H9 (cell line): ENCODE data around the gene NKD2. TPM values are rescaled to one million over a fixed set of nuclear protein-coding genes. Genes with fewer than 3 reads are reported as not detected.

Experiments used
- DNase-seq: peaks from one replicate; pipeline ENCODE4 v3.0.0-alpha.2; 2017
- H2AFZ ChIP-seq: one replicate; pipeline ENCODE4 v1.6.1; 2013; ENCODE audit warnings: mild to moderate bottlenecking, low read length, control low read depth, moderate library complexity
- H2AK5ac ChIP-seq: 2 replicates; pipeline ENCODE4 v1.6.1; 2013; ENCODE audit warnings: low read length, control low read depth, mixed read lengths; ENCODE audit not compliant: insufficient read length
- H2BK120ac ChIP-seq: one replicate; pipeline ENCODE4 v1.6.1; 2013; ENCODE audit warnings: low read depth, mild to moderate bottlenecking, low read length, control low read depth, inconsistent platforms; ENCODE audit not compliant: poor library complexity, severe bottlenecking
- H2BK12ac ChIP-seq: 2 replicates; pipeline ENCODE4 v1.6.1; 2013; ENCODE audit warnings: low read length, control low read depth, mixed read lengths, low read depth; ENCODE audit not compliant: insufficient read length
- H2BK15ac ChIP-seq: 2 replicates; pipeline ENCODE4 v1.6.1; 2013; ENCODE audit warnings: low read depth, low read length, control low read depth
- H2BK20ac ChIP-seq: one replicate; pipeline ENCODE4 v1.6.1; 2013; ENCODE audit warnings: low read depth, mild to moderate bottlenecking, low read length, control low read depth, inconsistent platforms; ENCODE audit not compliant: poor library complexity, severe bottlenecking
- H2BK5ac ChIP-seq: 2 replicates; pipeline ENCODE4 v1.6.1; 2013; ENCODE audit warnings: low read length, control low read depth, mixed read lengths; ENCODE audit not compliant: insufficient read length
- H3K14ac ChIP-seq: 2 replicates; pipeline ENCODE4 v1.6.1; 2013; ENCODE audit warnings: low read length, control low read depth; ENCODE audit not compliant: insufficient read depth
- H3K18ac ChIP-seq: 2 replicates; pipeline ENCODE4 v1.6.1; 2013; ENCODE audit warnings: low read depth, mild to moderate bottlenecking, mixed read lengths, low read length, control low read depth; ENCODE audit not compliant: insufficient read length
- H3K23ac ChIP-seq: 2 replicates; pipeline ENCODE4 v1.6.1; 2013; ENCODE audit warnings: low read length, control low read depth, mixed read lengths, low read depth; ENCODE audit not compliant: insufficient read length
- H3K23me2 ChIP-seq: 2 replicates; pipeline ENCODE4 v1.6.1; 2013; ENCODE audit warnings: low read depth, mild to moderate bottlenecking, mixed read lengths, low read length, control low read depth; ENCODE audit not compliant: insufficient read length, poor library complexity, severe bottlenecking
- H3K27ac ChIP-seq: 2 replicates; pipeline ENCODE4 v1.5.1; 2013; ENCODE audit warnings: low read length, control low read depth, mixed read lengths, low read depth; ENCODE audit not compliant: insufficient read length
- H3K27me3 ChIP-seq: 2 replicates; pipeline ENCODE4 v1.6.1; 2013; ENCODE audit warnings: low read length, control low read depth, inconsistent platforms; ENCODE audit not compliant: insufficient read depth
- H3K4ac ChIP-seq: 2 replicates; pipeline ENCODE4 v1.6.1; 2013; ENCODE audit warnings: low read depth, mild to moderate bottlenecking, control low read depth, inconsistent platforms, low read length, moderate library complexity
- H3K4me1 ChIP-seq: 2 replicates; pipeline ENCODE4 v1.6.1; 2013; ENCODE audit warnings: low read length, control low read depth, inconsistent platforms; ENCODE audit not compliant: insufficient read depth
- H3K4me2 ChIP-seq: 2 replicates; pipeline ENCODE4 v1.6.1; 2013; ENCODE audit warnings: low read length, control low read depth, mixed read lengths; ENCODE audit not compliant: insufficient read length, insufficient read depth
- H3K56ac ChIP-seq: 2 replicates; pipeline ENCODE4 v1.6.1; 2013; ENCODE audit warnings: low read depth, mild to moderate bottlenecking, mixed read lengths, low read length, control low read depth; ENCODE audit not compliant: insufficient read length
- H3K79me1 ChIP-seq: 2 replicates; pipeline ENCODE4 v1.6.1; 2013; ENCODE audit warnings: low read depth, mild to moderate bottlenecking, moderate library complexity, low read length, control low read depth, inconsistent platforms; ENCODE audit not compliant: insufficient read depth, poor library complexity, severe bottlenecking
- H3K79me2 ChIP-seq: 2 replicates; pipeline ENCODE4 v1.6.1; 2013; ENCODE audit warnings: low read length, control low read depth, inconsistent platforms; ENCODE audit not compliant: insufficient read depth
- H3K9ac ChIP-seq: 2 replicates; pipeline ENCODE4 v1.6.1; 2013; ENCODE audit warnings: low read length, control low read depth, mixed read lengths; ENCODE audit not compliant: insufficient read length; ENCODE audit errors: extremely low read depth
- H3K9me3 ChIP-seq: one replicate; pipeline ENCODE4 v1.6.1; 2013; ENCODE audit warnings: low read depth, low read length, inconsistent platforms; ENCODE audit not compliant: control insufficient read depth
- H3T11ph ChIP-seq: one replicate; pipeline ENCODE4 v1.6.1; 2013; ENCODE audit warnings: mild to moderate bottlenecking, low read length, control low read depth, inconsistent platforms
- H4K20me1 ChIP-seq: one replicate; pipeline ENCODE4 v1.6.1; 2013; ENCODE audit not compliant: control insufficient read depth, insufficient read length, insufficient read depth
- H4K5ac ChIP-seq: 2 replicates; pipeline ENCODE4 v1.6.1; 2013; ENCODE audit warnings: low read depth, mild to moderate bottlenecking, mixed read lengths, low read length, control low read depth; ENCODE audit not compliant: insufficient read length
- H4K8ac ChIP-seq: replicated peaks from 2 replicates; pipeline ENCODE4 v1.6.1; 2013; ENCODE audit warnings: low read length, control low read depth, mixed read lengths, low read depth; ENCODE audit not compliant: insufficient read length
- H4K91ac ChIP-seq: 2 replicates; pipeline ENCODE4 v1.6.1; 2013; ENCODE audit warnings: low read depth, mild to moderate bottlenecking, moderate library complexity, mixed read lengths, low read length, control low read depth; ENCODE audit not compliant: insufficient read length
- H3K27ac Mint-ChIP-seq, 3 experiments: 2 replicates in 2 of 3; 3 replicates in 1 of 3; pipeline ENCODE4 v1.8.0; 2020 to 2021; ENCODE audit warnings: mixed read lengths in 3 of 3, mild to moderate bottlenecking in 1 of 3, moderate library complexity in 1 of 3
- H3K27me3 Mint-ChIP-seq: 2 replicates; pipeline ENCODE4 v1.8.0; 2021; ENCODE audit warnings: low read depth, mild to moderate bottlenecking, moderate library complexity, mixed read lengths
- H3K36me3 Mint-ChIP-seq, 3 experiments: 2 replicates in 2 of 3; 3 replicates in 1 of 3; pipeline ENCODE4 v1.8.0; 2020 to 2021; ENCODE audit warnings: low read depth in 3 of 3, mixed read lengths in 3 of 3; ENCODE audit not compliant: insufficient read depth in 1 of 3
- H3K4me1 Mint-ChIP-seq, 2 experiments: 2 replicates each; pipeline ENCODE4 v1.8.0; 2020; ENCODE audit warnings: mixed read lengths in 2 of 2
- H3K4me3 Mint-ChIP-seq, 2 experiments: 2 replicates in 1 of 2; 3 replicates in 1 of 2; pipeline ENCODE4 v1.8.0; 2020 to 2021; ENCODE audit warnings: mild to moderate bottlenecking in 2 of 2, mixed read lengths in 2 of 2, moderate library complexity in 1 of 2
- H3K9me3 Mint-ChIP-seq, 2 experiments: 2 replicates in 1 of 2; 3 replicates in 1 of 2; pipeline ENCODE4 v1.8.0; 2020; ENCODE audit warnings: mild to moderate bottlenecking in 2 of 2, mixed read lengths in 2 of 2, moderate library complexity in 1 of 2
- WGBS: extraction: QIAGEN DNeasy Blood & Tissue Kit; methylation state at CpG from one replicate; pipeline ENCODE4 v1.1.7; 2013; ENCODE audit warnings: missing lambda C conversion rate, low lambda C conversion rate, mixed read lengths; ENCODE audit not compliant: insufficient read length; ENCODE audit errors: extremely low coverage; 5-methylcytosine and 5-hydroxymethylcytosine counted together
- total RNA-seq: library from RNA; stranded (reverse); gene quantifications from 2 replicates; pipeline ENCODE4 v1.2.1, GENCODE V29; 2021
- TF ChIP-seq, protein P1 (sequence below): fragments of 200-600 bp; sonication (generic); conservative IDR thresholded peaks from 3 replicates; pipeline ENCODE4 v1.8.0; 2021; ENCODE audit warnings: antibody characterized with exemption, mild to moderate bottlenecking

The NKD2 gene
- total RNA-seq, 1 experiment from 2014 or later: 7.3 TPM

DNA sequence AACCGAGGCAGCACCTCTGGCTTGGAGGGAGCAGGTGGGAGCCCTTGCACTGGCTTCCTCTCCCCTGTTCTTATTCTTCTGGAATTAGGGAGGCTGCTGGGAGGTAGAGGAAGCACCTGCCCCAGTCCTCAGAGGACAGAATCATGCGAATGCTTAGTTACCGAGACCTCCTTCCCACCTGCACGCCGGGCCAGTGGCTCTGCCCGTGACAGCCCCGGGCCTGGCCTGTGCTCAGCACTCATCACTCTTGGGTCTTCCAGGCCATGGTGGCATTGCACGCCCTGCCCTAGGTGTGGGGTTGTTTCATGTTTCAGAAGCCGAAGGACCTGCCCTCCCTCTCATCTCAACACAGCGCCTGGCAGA is 45.3 kb upstream of the NKD2 start:
- Histone ChIP-seq H2BK5ac (no peak overlapping the region), H3K79me2 (no peaks in the 10 kb centered on the region), H3K9ac (no peak overlapping the region), H2BK12ac (no peak overlapping the region), H3K14ac (peak overlapping the region; percentile 3; the same call in 1 of the 2 replicates), H3K4me2 (no peak overlapping the region), H2BK15ac (no peak overlapping the region), H2BK20ac (no peak overlapping the region), H4K8ac (no peak overlapping the region), H2BK120ac (no peak overlapping the region), H4K91ac (no peak overlapping the region), H3K27me3 (no peaks in the 10 kb centered on the region), H3K4me1 (no peaks in the 10 kb centered on the region), H3K23me2 (no peaks in the 10 kb centered on the region), H3K79me1 (no peaks in the 10 kb centered on the region), H3K18ac (no peak overlapping the region), H2AFZ (no peak overlapping the region), H3K9me3 (no peaks in the 10 kb centered on the region), H4K5ac (no peak overlapping the region), H3K27ac (no peak overlapping the region), H2AK5ac (no peak overlapping the region), H3K4ac (no peak overlapping the region), H3K56ac (no peak overlapping the region), H3K23ac (no peak overlapping the region), H4K20me1 (no peaks in the 10 kb centered on the region), H3T11ph (no peak overlapping the region)
- Mint-ChIP-seq H3K36me3 (no peaks in the 10 kb centered on the region; a peak in 1 of 7 replicates), H3K9me3 (no peaks in the 10 kb centered on the region), H3K4me1 (no peaks in the 10 kb centered on the region), H3K27me3 (peaks cover 12% of the 10 kb centered on the region), H3K27ac (no peak overlapping the region; a peak in 1 of 7 replicates), H3K4me3 (no peak overlapping the region)
- TF ChIP-seq, protein P1, sequence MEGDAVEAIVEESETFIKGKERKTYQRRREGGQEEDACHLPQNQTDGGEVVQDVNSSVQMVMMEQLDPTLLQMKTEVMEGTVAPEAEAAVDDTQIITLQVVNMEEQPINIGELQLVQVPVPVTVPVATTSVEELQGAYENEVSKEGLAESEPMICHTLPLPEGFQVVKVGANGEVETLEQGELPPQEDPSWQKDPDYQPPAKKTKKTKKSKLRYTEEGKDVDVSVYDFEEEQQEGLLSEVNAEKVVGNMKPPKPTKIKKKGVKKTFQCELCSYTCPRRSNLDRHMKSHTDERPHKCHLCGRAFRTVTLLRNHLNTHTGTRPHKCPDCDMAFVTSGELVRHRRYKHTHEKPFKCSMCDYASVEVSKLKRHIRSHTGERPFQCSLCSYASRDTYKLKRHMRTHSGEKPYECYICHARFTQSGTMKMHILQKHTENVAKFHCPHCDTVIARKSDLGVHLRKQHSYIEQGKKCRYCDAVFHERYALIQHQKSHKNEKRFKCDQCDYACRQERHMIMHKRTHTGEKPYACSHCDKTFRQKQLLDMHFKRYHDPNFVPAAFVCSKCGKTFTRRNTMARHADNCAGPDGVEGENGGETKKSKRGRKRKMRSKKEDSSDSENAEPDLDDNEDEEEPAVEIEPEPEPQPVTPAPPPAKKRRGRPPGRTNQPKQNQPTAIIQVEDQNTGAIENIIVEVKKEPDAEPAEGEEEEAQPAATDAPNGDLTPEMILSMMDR: no peak
- WGBS: no CpG with 5 or more reads among the region's 10 CpGs
- DNase-seq: no peak
